Forelimb muscle (tissue), 1 donor: ENCODE measurements around the gene SPATA31A6. TPM values are rescaled to one million over a fixed set of nuclear protein-coding genes. Genes with fewer than 3 reads are reported as not detected.
"Not testable (repeated sequence)": the region's sequence is repeated elsewhere in the genome, so short reads cannot be mapped to it uniquely, and the experiment has no call there.

ENCODE experiments used
- DNase-seq: peaks from one replicate; pipeline ENCODE4 v3.0.0-alpha.2; 2013; ENCODE audit warnings: low read depth
- polyA plus RNA-seq: library from polyadenylated mRNA; unstranded; fragments of 120-200 nt; gene quantifications from one replicate; pipeline ENCODE4 v1.2.1, GENCODE V29; 2013; ENCODE audit not compliant: insufficient read length

SPATA31A6 gene
- not detected for polyA plus RNA-seq

DNA sequence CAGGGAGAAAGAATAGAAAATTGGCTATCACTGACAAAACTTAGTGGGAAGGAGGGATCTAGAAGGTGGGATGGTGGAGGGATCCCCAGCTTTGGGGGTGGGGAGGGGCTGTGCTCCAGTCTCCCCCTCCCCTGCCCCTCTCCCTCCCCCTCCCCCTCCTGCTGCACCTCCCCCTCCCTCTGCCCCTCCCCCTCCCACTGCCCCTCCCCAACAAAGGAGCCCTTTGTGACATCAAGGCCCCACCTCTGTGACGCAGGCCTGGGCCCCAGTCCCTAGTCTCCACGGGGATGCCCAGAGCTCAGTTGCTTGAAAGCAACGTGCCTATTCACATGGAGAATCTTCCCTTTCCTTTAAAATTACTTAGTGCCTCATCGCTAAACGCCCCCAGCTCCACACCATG lies at the start of gene SPATA31A6:
Gene SPATA31A6 (plus strand): TSS at position 301 of the 400 bp plus-strand sequence. CDS start 29 bp downstream, at position 330.
- DNase-seq: not testable (repeated sequence)

DNA sequence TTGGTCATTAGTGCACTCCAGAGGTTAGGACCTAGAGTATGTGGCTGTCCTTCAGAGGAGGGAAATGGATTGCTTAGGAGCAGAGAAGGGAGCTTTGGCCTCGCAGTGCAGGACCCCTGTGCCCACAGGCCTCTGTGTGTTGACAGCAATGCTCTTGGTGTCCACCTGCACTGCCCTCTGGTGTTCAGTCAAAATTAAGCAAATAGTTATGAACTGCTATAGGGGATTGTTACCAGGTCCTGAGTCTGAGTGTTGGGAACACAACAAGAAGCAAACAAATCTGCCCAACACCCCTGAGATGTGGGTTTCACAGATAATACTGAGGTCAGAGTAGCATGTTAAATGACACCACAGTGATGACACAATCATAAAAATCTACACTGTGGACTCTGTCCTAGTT lies 23.2 kb upstream of the SPATA31A6 start:
- DNase-seq: not testable (repeated sequence)

DNA sequence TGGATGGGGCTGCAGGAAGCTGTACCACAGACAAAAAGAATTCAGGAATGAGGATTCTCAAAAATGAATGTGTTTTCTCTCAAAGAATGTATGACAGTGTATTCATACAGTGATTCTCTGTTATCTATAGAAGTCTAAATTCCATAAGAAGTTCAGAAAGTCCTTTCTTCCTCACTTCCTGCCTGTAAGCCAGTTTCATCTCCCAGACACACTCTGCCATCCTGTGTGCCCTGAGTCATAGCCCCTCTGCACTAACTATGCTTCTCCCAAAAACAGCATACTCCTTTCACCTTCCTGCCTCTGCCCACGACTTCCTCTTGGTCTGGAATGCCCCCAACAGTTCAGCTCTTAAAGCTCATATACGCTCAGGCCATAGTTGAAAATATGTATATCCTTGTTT lies 36.4 kb downstream of the SPATA31A6 start:
- not testable (repeated sequence) for DNase-seq

DNA sequence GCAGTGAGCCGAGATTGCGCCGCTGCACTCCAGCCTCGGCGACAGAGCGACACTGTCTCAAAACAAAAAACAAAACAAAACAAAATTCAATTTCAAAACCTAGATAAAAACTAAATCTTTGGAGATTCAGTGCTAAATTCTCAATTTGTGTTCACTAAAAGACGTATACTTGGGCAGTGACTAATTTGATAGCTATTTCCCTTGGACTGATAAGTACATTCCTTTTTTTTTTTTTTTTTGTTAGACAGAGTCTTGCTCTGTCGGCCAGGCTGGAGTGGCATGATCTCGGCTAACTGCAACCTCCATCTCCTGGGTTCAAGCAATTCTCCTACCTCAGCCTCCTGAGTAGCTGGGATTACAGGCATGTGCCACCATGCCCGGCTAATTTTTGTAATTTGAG lies 39.8 kb downstream of the SPATA31A6 start:
- not testable (repeated sequence) for DNase-seq

DNA sequence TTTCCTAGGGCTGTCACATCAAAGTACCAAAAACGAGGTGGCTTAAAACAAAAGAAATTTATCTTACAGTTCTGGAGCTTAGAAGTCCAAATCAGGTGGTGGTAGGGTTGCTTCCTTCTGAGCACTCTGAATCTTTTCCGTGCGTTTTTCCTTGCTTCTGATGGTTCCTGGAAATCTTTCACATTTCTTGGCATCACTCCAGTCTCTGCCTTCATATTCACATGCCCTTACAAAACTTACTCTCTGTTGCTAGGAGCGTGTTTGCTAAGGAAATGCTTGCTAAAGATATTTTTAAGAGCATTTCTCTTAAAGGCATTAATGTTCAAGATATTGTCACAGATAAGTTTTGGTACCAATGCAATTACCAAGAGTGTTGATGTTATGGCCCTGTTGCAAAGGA lies 49.6 kb downstream of the SPATA31A6 start:
- not testable (repeated sequence) for DNase-seq

DNA sequence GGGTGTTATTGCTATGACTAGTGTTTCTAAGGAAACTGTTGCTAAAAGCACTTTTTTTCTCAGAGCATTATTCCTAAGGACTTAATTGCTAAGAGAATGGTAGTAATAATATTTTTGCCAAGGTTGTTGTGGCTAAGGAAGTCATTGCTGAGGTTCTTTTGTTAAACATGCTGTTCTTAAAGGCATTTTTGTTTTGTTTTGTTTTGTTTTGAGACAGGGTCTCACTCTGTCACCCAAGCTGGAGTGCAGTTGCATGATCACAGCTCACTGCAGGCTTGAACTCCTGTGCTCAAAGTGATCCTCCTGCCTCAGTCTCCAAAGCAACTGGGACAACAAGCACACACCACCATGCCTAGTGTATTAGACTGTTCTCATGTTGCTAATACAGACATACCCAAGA lies 51.2 kb downstream of the SPATA31A6 start:
- DNase-seq: not testable (repeated sequence)

DNA sequence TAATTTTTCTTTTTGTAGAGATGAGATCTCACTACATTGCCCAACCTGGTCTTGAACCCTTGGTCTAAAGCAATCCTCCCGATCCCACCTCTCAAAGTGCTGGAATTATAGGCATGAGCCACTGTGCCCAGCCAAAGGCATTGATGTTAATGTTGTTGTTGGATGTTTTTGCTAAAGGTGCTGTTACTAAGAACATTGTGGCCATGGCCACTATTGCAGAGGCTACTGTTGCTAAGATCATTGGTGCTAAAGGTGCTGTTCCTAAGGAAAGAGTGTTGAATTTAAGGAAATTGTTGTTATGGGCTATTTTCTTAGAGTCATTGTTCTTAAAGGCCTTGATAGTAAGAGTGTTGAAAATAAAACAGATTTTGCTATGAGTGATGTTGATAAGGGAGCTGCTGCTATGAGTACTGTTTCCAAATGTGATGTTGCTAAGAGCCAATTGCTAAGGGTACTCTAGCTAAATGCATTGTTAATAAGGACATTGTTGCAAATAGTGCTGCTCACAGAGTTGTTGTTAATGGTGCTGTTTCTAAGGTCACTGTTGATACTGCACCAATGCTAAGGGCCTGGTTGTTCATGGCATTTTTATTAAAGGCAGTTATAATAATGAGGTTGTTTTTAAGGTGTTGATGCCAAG lies 52.0 kb downstream of the SPATA31A6 start:
- DNase-seq: not testable (repeated sequence)

DNA sequence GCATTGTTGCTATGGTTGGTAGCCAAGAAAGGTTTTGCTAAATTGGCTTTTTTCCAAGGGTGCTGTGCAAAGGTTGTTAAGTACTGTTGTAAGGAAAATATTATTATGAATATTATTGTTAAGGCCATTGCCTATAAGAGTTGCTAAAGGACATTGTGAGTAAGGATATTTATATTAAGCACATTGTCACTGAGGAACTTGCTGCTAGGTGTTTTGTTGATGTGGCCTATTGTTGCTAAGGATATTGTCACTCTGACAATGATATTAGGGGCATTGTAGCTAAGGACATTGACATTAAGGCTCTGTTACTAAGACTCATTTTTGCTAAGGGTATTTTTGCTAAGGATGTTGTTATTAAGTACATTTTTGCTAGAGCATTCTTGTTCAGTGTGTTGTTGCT lies 52.6 kb downstream of the SPATA31A6 start:
- not testable (repeated sequence) for DNase-seq

DNA sequence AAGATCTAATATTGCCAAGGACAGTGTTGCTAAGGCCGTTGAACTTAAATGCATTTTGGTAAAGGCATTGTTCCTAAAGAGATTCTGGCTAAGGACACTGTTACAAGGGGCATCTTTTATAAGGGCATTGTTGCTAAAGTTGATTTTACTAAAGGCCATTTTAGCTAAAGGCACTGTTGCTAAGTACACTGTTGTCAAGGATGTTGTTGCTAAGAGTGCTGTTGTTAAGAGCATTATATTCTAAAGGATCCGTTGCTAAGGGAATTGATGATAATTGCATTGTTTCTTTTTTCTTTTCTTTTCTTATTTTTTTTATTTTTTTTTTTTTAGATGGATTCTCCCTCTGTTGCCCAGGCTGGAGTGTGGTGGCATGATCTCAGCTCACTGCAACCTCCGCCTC lies 53.9 kb downstream of the SPATA31A6 start:
- not testable (repeated sequence) for DNase-seq

DNA sequence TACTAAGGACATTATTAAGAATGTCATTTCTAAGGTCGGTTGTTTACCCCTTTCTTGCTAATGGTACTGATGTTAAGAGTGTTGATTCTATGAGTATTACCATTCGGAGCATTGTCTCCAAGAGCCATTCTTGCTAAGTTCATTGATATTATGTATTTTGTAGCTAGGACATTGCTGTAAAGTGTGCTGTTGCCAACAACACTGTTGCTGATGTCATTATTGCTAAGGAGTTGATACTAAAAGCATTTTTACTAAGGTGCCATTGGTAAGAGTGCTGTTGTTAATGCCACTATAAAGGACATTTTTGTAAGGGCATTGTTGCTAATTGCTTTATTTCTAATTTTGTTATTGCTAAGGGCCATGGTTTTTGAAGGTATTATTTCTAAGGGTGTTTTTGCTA lies 55.4 kb downstream of the SPATA31A6 start:
- not testable (repeated sequence) for DNase-seq

Other genes starting within 250 kb of the SPATA31A6 start
- gene CNTNAP3B, start 54.2 kb upstream of the SPATA31A6 start, polyA plus RNA-seq: 5.6 TPM